IPS-NIHi7 (cell line): ENCODE data around the gene COL3A1.
A peak's percentile ranks its signal among the peaks of the same experiment; 100 is the strongest.

ENCODE experiments used
- DNase-seq: peaks from one replicate; pipeline ENCODE4 v3.0.0; 2012; ENCODE audit warnings: mixed read lengths; ENCODE audit errors: extremely low spot score

COL3A1 gene

GRCh38 chr2:188975497-188976102, 1.4 kb downstream of the COL3A1 start:
- peak; percentile 22 for DNase-seq

GRCh38 chr2:188976545-188977268, 2.5 kb downstream of the COL3A1 start:
- no peak for DNase-seq

- DNase-seq = no peak
Observed at GRCh38 chr2:188977317-188977716, 3.1 kb downstream of the COL3A1 start.

GRCh38 chr2:188978291-188979081, 4.3 kb downstream of the COL3A1 start:
- DNase-seq = peak; percentile 25

- DNase-seq = no peak
Observed at GRCh38 chr2:188979187-188980114, 5.3 kb downstream of the COL3A1 start.

GRCh38 chr2:188983427-188984064, 9.4 kb downstream of the COL3A1 start:
- peak; percentile 14 for DNase-seq

- no peak for DNase-seq
Observed at GRCh38 chr2:188984065-188984491, 9.9 kb downstream of the COL3A1 start.

GRCh38 chr2:188984680-188985079, 10.5 kb downstream of the COL3A1 start:
- no peak for DNase-seq

GRCh38 chr2:188986839-188987238, 12.7 kb downstream of the COL3A1 start:
- DNase-seq = no peak

- DNase-seq = no peak
Observed at GRCh38 chr2:188993247-188993646, 19.1 kb downstream of the COL3A1 start.

GRCh38 chr2:188997263-188997662, 23.1 kb downstream of the COL3A1 start:
- no peak for DNase-seq

- no peak for DNase-seq
Observed at GRCh38 chr2:189000221-189000620, 26.0 kb downstream of the COL3A1 start.

- no peak for DNase-seq
Observed at GRCh38 chr2:189002079-189002478, 27.9 kb downstream of the COL3A1 start.

GRCh38 chr2:189008555-189009262, 34.5 kb downstream of the COL3A1 start:
- no peak for DNase-seq

GRCh38 chr2:189010536-189010935, 36.4 kb downstream of the COL3A1 start:
- DNase-seq = no peak

GRCh38 chr2:189012351-189012750, 38.2 kb downstream of the COL3A1 start:
- no peak for DNase-seq

- DNase-seq = no peak
Observed at GRCh38 chr2:189013031-189013430, 38.9 kb downstream of the COL3A1 start.

- no peak for DNase-seq
Observed at GRCh38 chr2:189013671-189014448, 39.7 kb downstream of the COL3A1 start.

- no peak for DNase-seq
Observed at GRCh38 chr2:189014449-189015138, 40.4 kb downstream of the COL3A1 start.
